Thyroid gland (tissue), 4 donors: ENCODE results near the gene KIAA1143. TPM values are rescaled to one million over a fixed set of nuclear protein-coding genes. Genes with fewer than 3 reads are reported as not detected.

Experiments
- DNase-seq, 2 donors: peaks; one replicate each; pipeline ENCODE4 v3.0.0-alpha.2; 2019
- H3K27ac ChIP-seq, 3 donors: fragments of 200-600 bp; sonication (generic); 1 replicate in 2 of 3; 2 replicates in 1 of 3; pipeline ENCODE4 v1.5.1; 2016 to 2019; ENCODE audit warnings: mild to moderate bottlenecking in 1 of 3, moderate library complexity in 1 of 3
- H3K27me3 ChIP-seq: fragments of 200-600 bp; sonication (generic); one replicate; pipeline ENCODE4 v1.5.1; 2019
- H3K36me3 ChIP-seq, 2 donors: fragments of 200-600 bp; sonication (generic); one replicate each; pipeline ENCODE4 v1.5.1; 2016 to 2019
- H3K4me1 ChIP-seq, 2 donors: fragments of 200-600 bp; sonication (generic); one replicate each; pipeline ENCODE4 v1.5.1; 2017 to 2019
- H3K4me3 ChIP-seq, 3 donors: fragments of 200-600 bp; sonication (generic); replicated peaks in 1 of 3; 1 replicate in 2 of 3; 2 replicates in 1 of 3; pipeline ENCODE4 v1.5.1; 2016; ENCODE audit warnings: mild to moderate bottlenecking in 1 of 3
- H3K9me3 ChIP-seq: fragments of 200-600 bp; sonication (generic); one replicate; pipeline ENCODE4 v1.5.1; 2017
- CTCF ChIP-seq, 6 experiments: fragments of 200-600 bp in 3 of 6; fragments of 450-650 bp in 3 of 6; sonication (generic) in 3 of 6; IDR thresholded peaks; one replicate each; pipeline ENCODE4 v1.5.1; 2016 to 2019; ENCODE audit warnings: antibody characterized with exemption in 6 of 6, mild to moderate bottlenecking in 2 of 6, inconsistent platforms in 1 of 6, moderate library complexity in 1 of 6
- POLR2A ChIP-seq, 2 donors: fragments of 450-650 bp; IDR thresholded peaks; one replicate each; pipeline ENCODE4 v1.6.1; 2017; ENCODE audit warnings: antibody characterized with exemption in 2 of 2, mild to moderate bottlenecking in 2 of 2, moderate library complexity in 1 of 2
- WGBS, 2 donors: methylation state at CpG; one replicate each; pipeline ENCODE4 v1.1.5; 2017; 5-methylcytosine and 5-hydroxymethylcytosine counted together
- intact Hi-C: fragments of 100-400 bp; cut with DNase I; formaldehyde crosslinking; loops from one replicate; pipeline ENCODE4 v1.15.1; 2023
- total RNA-seq, 4 donors: library from RNA; depleted of rRNA; stranded (reverse); fragments of >200 nt; gene quantifications; one replicate each; pipeline ENCODE4 v1.2.3, GENCODE V29; 2016

Gene KIAA1143
- total RNA-seq = 10 to 100 TPM; 28.4 to 38.7 (median 30.4) TPM

- intact Hi-C loops = no loop called here
- WGBS, 2 donors = 5% methylated on average over 20 to 45 of the region's 64 CpGs
- Histone ChIP-seq H3K27ac (peak within 1 kb of the TSS in 2 of 3 donors; percentile 39 to 69), H3K36me3 (no peaks in the 10 kb centered on the region), H3K9me3 (no peaks in the 10 kb centered on the region), H3K4me3 (peak within 1 kb of the TSS; percentile 84 to 91 (median 91)), H3K27me3 (no peaks in the 10 kb centered on the region), H3K4me1 (peaks cover 10 to 13% of the 10 kb centered on the region in 2 donors)
- peak in 1 of 2 donors; percentile 57 for TF ChIP-seq POLR2A (IDR thresholded peaks at IDR 0.05)
- TF ChIP-seq CTCF (IDR thresholded peaks at IDR 0.05) = peak in 1 of 6 experiments; percentile 28
- DNase-seq = peak; percentile 95 to 97
Measured at GRCh38 chr3:44761424-44762169, at the start of gene KIAA1143, which contains the start of gene KIF15. Gene KIAA1143, minus strand, starts transcription at chr3:44761619. Its CDS starts 17 bp downstream, at chr3:44761602. Gene KIF15, plus strand, starts transcription at chr3:44761794. Its CDS starts 72 bp downstream, at chr3:44761866.

GRCh38 chr3:44805960-44806359 lies 44.5 kb upstream of the KIAA1143 start:
- no peaks in the 10 kb centered on the region for H3K27me3 ChIP-seq
- no peaks in the 10 kb centered on the region for H3K9me3 ChIP-seq
- no peaks in the 10 kb centered on the region for H3K4me1 ChIP-seq
- H3K4me3 ChIP-seq = no peak overlapping the region
- WGBS, 2 donors = 97 to 100% methylated on average over 2 of the region's 2 CpGs
- TF ChIP-seq CTCF (IDR thresholded peaks at IDR 0.05) (no peak), POLR2A (IDR thresholded peaks at IDR 0.05) (no peak)
- intact Hi-C loops = no loop called here
- H3K36me3 ChIP-seq = no peaks in the 10 kb centered on the region
- DNase-seq = no peak
- H3K27ac ChIP-seq = no peak overlapping the region

- Histone ChIP-seq H3K36me3 (no peaks in the 10 kb centered on the region), H3K4me1 (no peaks in the 10 kb centered on the region), H3K4me3 (no peak overlapping the region), H3K27me3 (no peaks in the 10 kb centered on the region), H3K27ac (no peak overlapping the region), H3K9me3 (no peaks in the 10 kb centered on the region)
- WGBS, 2 donors = 94 to 95% methylated on average over 2 of the region's 2 CpGs
- intact Hi-C loops = no loop called here
- DNase-seq = no peak
- TF ChIP-seq CTCF (IDR thresholded peaks at IDR 0.05) (no peak), POLR2A (IDR thresholded peaks at IDR 0.05) (no peak)
Measured at GRCh38 chr3:44803298-44803697, 41.9 kb upstream of the KIAA1143 start.

- no peak for TF ChIP-seq POLR2A (IDR thresholded peaks at IDR 0.05)
- no peak for TF ChIP-seq CTCF (IDR thresholded peaks at IDR 0.05)
- intact Hi-C loops = no loop called here
- H3K36me3 ChIP-seq = no peaks in the 10 kb centered on the region
- H3K27me3 ChIP-seq = no peaks in the 10 kb centered on the region
- DNase-seq = no peak
- H3K9me3 ChIP-seq = no peaks in the 10 kb centered on the region
- 75 to 88% methylated on average over 2 of the region's 2 CpGs for WGBS, 2 donors
- H3K27ac ChIP-seq = no peak overlapping the region
- no peaks in the 10 kb centered on the region for H3K4me1 ChIP-seq
- no peak overlapping the region for H3K4me3 ChIP-seq
Measured at GRCh38 chr3:44802011-44802410, 40.6 kb upstream of the KIAA1143 start.

- Histone ChIP-seq H3K27me3 (no peaks in the 10 kb centered on the region), H3K4me3 (no peak overlapping the region), H3K4me1 (no peaks in the 10 kb centered on the region), H3K36me3 (no peaks in the 10 kb centered on the region), H3K9me3 (no peaks in the 10 kb centered on the region), H3K27ac (no peak overlapping the region)
- WGBS, 2 donors = 84 to 89% methylated on average over 4 of the region's 4 CpGs
- no peak for TF ChIP-seq CTCF (IDR thresholded peaks at IDR 0.05)
- TF ChIP-seq POLR2A (IDR thresholded peaks at IDR 0.05) = no peak
- no peak for DNase-seq
- intact Hi-C loops = no loop called here
Measured at GRCh38 chr3:44795197-44795596, 33.8 kb upstream of the KIAA1143 start.
